NCI-H2029 treated with DMSO at 0.1 percent for 48 hours (cell line): ENCODE results near the gene INPP5F.
"Not testable (repeated sequence)": the region's sequence is repeated elsewhere in the genome, so short reads cannot be mapped to it uniquely, and the experiment has no call there.

Source experiments
- DNase-seq: peaks from one replicate; lab custom pipeline; 2025; lab: John Stamatoyannopoulos, UW

Gene INPP5F

DNA sequence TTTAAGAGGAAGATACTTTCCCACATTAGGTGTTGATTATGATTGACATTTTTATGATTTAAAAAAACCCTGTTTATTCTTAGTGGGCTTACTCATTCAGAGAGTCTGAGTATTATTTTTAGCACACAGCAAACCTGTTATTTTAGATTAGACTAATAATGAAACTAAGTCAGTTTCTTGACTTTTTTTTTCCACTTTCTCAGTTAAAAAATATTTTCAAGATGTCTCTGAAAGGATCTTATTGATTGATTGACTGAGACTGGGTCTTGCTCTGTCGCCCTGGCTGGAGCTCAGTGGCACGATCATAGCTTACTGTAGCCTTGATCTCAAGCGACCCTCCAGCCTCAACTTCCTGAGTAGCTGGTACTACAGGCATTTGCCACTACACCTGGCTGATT, 20.4 kb upstream of the INPP5F start:
- no peak for DNase-seq

GRCh38 chr10:119706521-119707278, 19.1 kb upstream of the INPP5F start:
- DNase-seq = no peak

DNA sequence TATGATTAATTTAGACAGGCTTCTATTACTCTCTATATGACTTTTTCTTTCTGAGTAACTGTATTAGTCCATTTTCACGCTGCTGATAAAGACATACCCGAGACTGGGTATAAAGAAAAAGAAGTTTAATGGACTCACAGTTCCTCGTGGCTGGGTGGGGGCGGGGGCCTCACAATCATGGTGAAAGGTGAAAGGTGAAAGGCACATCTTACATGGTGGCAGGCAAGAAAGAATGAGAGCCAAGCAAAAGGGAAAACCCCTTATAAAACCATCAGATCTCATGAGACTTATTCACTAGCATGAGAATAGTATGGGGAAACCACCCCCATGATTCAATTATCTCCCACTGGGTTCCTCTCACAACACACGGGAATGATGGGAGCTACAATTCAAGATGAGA, 18.5 kb upstream of the INPP5F start:
- not testable (repeated sequence) for DNase-seq

GRCh38 chr10:119710935-119711334, 14.9 kb upstream of the INPP5F start:
- DNase-seq = not testable (repeated sequence)

DNA sequence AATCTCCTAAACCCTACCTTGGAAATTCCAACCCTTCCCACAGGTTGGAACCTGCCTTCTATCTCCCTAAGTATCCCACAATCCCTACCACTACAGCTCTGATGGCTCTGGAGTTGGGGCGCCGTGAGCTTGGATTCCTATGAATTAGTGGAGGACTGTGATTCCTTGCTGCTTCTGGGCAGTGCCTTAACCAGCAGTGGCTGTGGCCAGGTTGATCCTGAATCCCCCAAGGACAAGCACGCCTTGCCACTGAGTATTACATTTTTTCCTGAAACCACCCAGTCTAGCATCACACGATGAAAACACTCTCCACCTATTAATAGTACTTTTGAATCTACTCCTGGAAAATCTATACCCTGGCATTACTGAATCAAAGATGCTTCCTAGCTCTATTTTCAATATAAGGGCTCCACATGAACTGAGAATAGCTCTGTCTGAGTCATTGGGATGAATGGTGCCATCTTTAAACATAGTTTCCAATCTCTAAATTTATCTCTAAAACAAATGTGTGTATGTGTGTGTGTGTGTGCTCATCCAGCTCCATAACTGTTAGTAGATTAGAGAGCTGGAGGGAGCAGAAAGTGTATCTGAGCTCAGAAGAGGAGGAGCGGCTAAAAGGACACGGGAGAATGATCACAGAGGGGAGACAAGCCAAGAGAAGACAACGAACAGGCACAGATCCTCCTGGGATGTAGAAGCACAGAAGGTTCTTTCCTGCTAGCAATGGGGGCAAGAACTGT, 11.9 kb upstream of the INPP5F start:
- no peak for DNase-seq

- no peak for DNase-seq
Observed at GRCh38 chr10:119714484-119714816, 11.4 kb upstream of the INPP5F start.

GRCh38 chr10:119715628-119716505, 10.0 kb upstream of the INPP5F start:
- DNase-seq = no peak

- DNase-seq = no peak
Observed at GRCh38 chr10:119723161-119723560, 2.7 kb upstream of the INPP5F start.

GRCh38 chr10:119723624-119724023, 2.2 kb upstream of the INPP5F start:
- DNase-seq = no peak

DNA sequence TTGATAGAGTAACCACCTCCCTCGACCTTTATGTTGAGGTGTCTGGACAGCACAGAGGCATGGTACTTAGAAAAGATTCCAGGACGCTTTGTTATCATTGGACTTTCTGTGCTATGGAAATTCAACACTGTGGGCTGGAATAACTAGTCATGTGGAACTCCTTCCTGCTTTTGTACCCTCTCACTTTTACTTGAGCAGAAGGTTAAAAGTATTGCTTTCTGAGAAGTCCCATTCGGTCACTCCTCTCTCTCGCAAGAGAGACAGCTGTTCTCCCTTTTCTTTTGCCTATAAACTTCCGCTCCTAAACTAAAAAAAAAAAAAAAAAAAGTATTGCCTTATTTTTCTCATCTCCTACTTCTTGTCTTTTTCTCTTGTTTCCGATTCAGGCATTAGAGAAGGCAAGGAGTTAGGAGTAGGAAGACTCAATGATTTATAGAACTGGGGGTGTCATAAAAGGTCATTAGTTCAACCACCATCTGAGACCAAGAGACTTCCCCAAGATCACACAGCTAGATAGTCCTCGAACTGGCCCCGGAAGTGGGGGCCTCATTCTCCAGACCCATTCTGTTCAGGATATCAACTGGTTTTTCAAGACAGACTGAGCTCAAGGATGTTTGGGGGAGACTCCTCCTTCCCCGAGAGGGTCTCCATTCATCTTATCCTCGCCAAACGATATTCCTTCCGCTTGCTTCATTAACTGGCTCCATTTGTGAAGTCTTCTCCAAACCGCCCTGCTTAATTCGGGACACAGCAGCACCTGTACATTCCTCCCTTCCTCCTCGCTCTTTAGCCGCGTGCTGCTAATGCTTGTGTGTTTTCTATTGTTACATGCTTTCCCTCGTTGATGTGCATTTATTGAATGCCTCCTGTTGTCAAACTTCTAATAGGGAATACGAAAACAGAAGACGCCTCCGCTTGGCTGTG, 995 bp upstream of the INPP5F start:
- DNase-seq = no peak

GRCh38 chr10:119725517-119725827, 378 bp upstream of the INPP5F start:
- DNase-seq = no peak

DNA sequence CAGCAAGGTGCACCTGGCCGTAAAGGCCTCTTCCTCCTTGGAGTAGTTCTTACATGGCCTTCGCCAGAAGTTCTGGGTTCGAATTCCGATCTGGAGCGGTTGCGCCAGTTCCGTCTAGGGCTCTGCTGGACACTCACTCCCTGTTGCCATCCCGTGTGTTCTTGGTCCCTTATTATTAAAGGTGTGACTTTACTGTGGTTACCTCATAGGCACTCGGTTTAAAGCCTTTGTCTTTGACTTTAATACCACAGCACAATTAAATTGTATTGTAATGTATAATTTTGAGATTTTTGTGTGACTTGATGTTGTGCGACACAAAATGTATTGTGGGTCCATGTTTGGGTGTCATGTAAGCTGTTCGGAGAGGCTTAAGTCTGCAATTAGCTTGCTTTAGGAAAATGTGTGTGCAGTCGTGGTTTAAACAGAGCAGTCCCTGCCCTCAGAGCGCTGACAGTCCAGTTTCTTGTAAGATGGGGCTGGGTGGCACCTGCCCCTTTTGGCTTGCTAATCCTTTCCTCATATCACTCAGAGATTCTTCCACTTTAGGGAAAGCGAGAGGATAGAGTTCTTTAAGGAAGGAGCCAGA, 919 bp downstream of the INPP5F start:
- DNase-seq = no peak

GRCh38 chr10:119728172-119728800, 2.4 kb downstream of the INPP5F start:
- no peak for DNase-seq

DNA sequence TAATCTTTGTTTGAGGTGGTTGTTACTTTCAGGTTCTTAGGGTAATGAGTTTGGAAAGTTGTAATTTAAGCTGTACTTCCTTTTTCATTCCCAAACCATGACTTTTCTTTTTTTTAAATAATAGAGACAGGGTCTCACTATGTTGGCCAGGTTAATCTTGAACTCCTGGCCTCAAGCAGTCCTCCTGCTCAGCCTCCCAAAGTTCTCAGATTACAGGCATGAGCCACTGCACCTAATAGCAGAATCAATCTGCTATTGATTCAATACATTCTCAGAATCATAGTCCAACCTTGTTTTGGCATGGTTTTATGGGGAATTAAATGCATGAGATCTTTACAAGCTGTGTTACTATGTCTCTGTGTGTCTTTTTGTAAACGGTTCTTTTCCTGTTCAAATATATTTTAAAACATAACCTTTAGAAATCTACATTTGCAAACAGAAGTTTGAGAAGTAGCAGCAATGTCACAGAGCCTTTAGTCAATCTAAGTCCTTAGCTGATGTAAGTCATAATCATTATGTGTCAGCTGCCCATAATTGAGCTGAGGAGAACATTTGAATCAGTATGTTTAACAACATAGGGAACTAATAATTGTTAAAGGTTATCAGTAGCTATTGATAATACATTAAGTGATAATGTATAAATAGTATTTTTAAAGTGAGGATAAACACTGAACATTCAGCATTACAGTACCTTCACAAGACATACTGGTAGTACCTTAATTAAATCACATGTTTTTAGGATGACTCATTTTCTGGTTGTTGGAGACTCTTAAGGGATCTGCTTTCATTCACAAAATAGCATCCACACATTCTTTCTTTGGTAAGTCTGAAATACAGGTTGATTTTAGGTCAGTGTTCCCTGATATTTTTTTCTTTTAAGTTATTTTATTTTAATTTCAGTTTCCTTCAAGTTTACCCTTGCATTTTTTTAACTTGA, 8.8 kb downstream of the INPP5F start:
- DNase-seq = no peak

DNA sequence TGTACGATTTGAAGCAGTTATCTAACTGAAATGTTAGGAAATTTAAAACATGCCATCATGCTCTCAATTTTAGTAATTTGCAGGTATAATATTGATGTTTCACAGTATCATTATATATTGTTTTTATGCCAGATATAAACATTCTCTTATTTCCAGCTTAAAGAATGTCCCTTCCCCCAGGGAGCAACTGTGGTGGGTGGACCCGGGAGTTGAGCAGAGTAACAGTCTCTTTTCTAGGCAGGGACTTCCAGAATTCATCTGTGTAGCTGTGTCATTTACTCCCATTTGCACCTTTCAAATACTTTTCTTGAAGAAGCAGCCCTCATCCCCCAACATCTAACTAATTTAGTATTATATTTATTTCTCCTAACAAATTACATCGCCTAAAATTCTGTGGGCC, 9.6 kb downstream of the INPP5F start:
- DNase-seq = no peak

GRCh38 chr10:119736220-119736619, 10.4 kb downstream of the INPP5F start:
- DNase-seq = no peak

DNA sequence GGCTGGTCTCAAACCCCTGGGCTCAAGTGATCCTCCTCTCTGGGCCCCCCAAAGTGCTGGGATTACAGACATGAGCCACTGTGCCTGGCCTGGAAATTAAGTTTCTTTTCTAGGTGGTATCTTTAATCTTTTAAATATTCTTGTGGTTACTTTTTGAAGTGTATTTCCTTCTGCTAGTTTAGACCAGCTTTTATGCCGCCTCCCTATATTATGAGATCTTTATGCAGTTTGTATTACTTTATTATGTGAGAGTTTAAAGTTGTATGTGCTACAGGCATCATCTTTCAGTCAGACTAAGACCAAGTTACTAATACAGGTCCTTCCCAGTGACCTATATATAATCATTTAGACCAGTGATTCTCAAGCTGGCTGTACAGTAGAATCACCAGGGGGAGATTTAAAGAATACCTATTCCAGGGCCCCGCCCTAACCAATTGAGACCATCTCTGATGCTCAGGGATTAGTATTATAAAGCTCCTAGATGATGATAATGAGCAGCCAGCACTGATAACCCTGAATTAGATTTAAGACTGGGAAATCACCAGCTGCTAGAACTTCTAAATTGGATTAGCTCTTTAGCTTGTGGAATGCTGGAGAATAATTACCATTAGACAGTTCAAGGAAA, 11.3 kb downstream of the INPP5F start:
- no peak for DNase-seq

DNA sequence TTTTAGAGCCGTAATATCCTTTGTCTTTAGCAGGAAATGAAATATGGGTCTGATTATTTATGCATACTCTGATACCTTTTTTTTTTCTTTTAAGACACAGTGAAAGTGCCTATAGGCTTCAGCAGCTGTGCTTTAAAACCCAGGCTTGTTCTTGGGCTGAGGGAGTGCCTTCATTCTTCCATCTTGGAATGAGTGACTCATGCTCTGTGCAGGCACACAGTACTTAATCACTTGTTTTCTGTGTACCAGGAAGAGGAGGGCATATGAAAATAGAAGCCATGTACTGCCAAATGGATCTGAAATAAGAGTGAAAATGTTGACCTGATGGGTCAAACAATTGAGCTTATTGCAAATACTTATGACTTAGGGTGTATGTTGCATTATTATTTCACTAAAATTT, 12.0 kb downstream of the INPP5F start:
- no peak for DNase-seq

DNA sequence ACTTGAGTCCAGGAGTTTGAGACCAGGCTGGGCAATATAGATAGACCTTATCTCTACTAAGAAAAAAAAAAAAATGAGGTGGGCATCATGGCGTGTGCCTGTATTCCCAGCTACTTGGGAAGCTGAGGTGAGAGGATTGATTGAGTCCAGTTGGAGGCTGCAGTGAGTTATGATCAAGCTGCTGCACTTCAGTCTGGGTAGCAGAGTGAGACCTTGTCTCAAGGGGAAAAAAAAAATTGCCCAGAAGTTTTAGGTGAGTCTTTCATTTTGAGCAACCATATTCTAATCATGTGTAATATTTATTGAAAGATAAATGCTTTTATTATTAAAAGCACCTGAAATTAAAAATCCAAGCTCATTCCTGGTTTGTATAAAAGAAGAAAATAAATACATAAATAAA, 13.1 kb downstream of the INPP5F start:
- no peak for DNase-seq
